OCI-LY1 (cell line): ENCODE data around the gene MAP3K20.

Experiments
- H2AFZ ChIP-seq: fragments of 200-600 bp; sonication (generic), shearing (Covaris generic); 2 replicates; pipeline ENCODE4 v1.6.0; 2014; ENCODE audit warnings: antibody characterized with exemption, mild to moderate bottlenecking, low read length
- H3F3A ChIP-seq: fragments of 200-600 bp; sonication (generic), shearing (Covaris generic); 2 replicates; pipeline ENCODE4 v1.6.0; 2014; ENCODE audit warnings: mild to moderate bottlenecking, antibody characterized with exemption, low read length, moderate library complexity; ENCODE audit not compliant: insufficient read depth
- H3K27ac ChIP-seq: fragments of 200-600 bp; sonication (generic); 2 replicates; pipeline ENCODE4 v1.5.1; 2014; ENCODE audit warnings: low read length, mixed run types, mild to moderate bottlenecking, low read depth; ENCODE audit not compliant: poor library complexity, severe bottlenecking
- H3K27me3 ChIP-seq: fragments of 200-600 bp; sonication (generic); 2 replicates; pipeline ENCODE4 v1.6.0; 2014; ENCODE audit warnings: antibody characterized with exemption, mild to moderate bottlenecking, low read length, moderate library complexity; ENCODE audit not compliant: insufficient read depth
- H3K36me3 ChIP-seq: fragments of 200-600 bp; sonication (generic); 2 replicates; pipeline ENCODE4 v1.6.1; 2014; ENCODE audit warnings: mild to moderate bottlenecking, antibody characterized with exemption, low read length, moderate library complexity, mixed read lengths; ENCODE audit not compliant: insufficient read depth
- H3K4me1 ChIP-seq: fragments of 200-600 bp; sonication (generic); 2 replicates; pipeline ENCODE4 v1.5.1; 2014; ENCODE audit warnings: mild to moderate bottlenecking, low read length, moderate library complexity; ENCODE audit not compliant: insufficient read depth, severe bottlenecking
- H3K4me2 ChIP-seq: fragments of 200-600 bp; sonication (generic), shearing (Covaris generic); 2 replicates; pipeline ENCODE4 v1.6.1; 2014; ENCODE audit warnings: low read length
- H3K4me3 ChIP-seq: fragments of 200-600 bp; sonication (generic); 2 replicates; pipeline ENCODE4 v1.5.1; 2014; ENCODE audit warnings: low read length, low read depth, mild to moderate bottlenecking, mixed read lengths; ENCODE audit not compliant: poor library complexity, severe bottlenecking
- H3K79me2 ChIP-seq: fragments of 200-600 bp; shearing (Covaris generic); 2 replicates; pipeline ENCODE4 v1.6.1; 2016; ENCODE audit warnings: mixed run types, low read length, mixed read lengths; ENCODE audit not compliant: insufficient read depth
- H3K9ac ChIP-seq: fragments of 200-600 bp; sonication (generic), shearing (Covaris generic); 2 replicates; pipeline ENCODE4 v1.6.1; 2014; ENCODE audit warnings: mild to moderate bottlenecking, low read length, mixed read lengths
- H3K9me2 ChIP-seq: fragments of 200-600 bp; sonication (generic), shearing (Covaris generic); 2 replicates; pipeline ENCODE4 v1.6.1; 2014; ENCODE audit warnings: low read depth, mild to moderate bottlenecking, low read length, mixed read lengths
- H3K9me3 ChIP-seq: fragments of 200-600 bp; shearing (Covaris generic); 2 replicates; pipeline ENCODE4 v1.6.1; 2014; ENCODE audit warnings: low read length, mixed read lengths
- H4K20me1 ChIP-seq: fragments of 200-600 bp; sonication (generic), shearing (Covaris generic); 2 replicates; pipeline ENCODE4 v1.6.0; 2016; ENCODE audit warnings: mild to moderate bottlenecking, low read length; ENCODE audit not compliant: insufficient read depth
- EZH2 ChIP-seq: fragments of 200-600 bp; sonication (generic), shearing (Covaris generic); IDR thresholded peaks from 2 replicates; pipeline ENCODE4 v1.8.0; 2017; ENCODE audit warnings: borderline replicate concordance, mixed run types, mild to moderate bottlenecking, antibody characterized with exemption, low read length, moderate library complexity, mixed read lengths
- TF ChIP-seq, protein P1 (sequence below): fragments of 200-600 bp; sonication (generic), shearing (Covaris generic); IDR thresholded peaks from 2 replicates; pipeline ENCODE4 v1.5.1; 2017; ENCODE audit warnings: mild to moderate bottlenecking, antibody characterized with exemption, low read length, moderate library complexity, mixed read lengths

MAP3K20 gene

GRCh38 chr2:173231465-173231864, 155.8 kb downstream of the MAP3K20 start:
- Histone ChIP-seq H2AFZ (no peak overlapping the region), H3K27me3 (no peaks in the 10 kb centered on the region), H3K9ac (no peak overlapping the region), H3K4me3 (no peak overlapping the region), H3F3A (no peaks in the 10 kb centered on the region), H3K36me3 (no peaks in the 10 kb centered on the region), H3K9me3 (no peaks in the 10 kb centered on the region), H3K9me2 (no peaks in the 10 kb centered on the region), H3K4me1 (no peaks in the 10 kb centered on the region), H4K20me1 (no peaks in the 10 kb centered on the region), H3K27ac (no peak overlapping the region), H3K4me2 (no peak overlapping the region), H3K79me2 (no peaks in the 10 kb centered on the region)
- TF ChIP-seq EZH2, result no peak
- TF ChIP-seq, protein P1, sequence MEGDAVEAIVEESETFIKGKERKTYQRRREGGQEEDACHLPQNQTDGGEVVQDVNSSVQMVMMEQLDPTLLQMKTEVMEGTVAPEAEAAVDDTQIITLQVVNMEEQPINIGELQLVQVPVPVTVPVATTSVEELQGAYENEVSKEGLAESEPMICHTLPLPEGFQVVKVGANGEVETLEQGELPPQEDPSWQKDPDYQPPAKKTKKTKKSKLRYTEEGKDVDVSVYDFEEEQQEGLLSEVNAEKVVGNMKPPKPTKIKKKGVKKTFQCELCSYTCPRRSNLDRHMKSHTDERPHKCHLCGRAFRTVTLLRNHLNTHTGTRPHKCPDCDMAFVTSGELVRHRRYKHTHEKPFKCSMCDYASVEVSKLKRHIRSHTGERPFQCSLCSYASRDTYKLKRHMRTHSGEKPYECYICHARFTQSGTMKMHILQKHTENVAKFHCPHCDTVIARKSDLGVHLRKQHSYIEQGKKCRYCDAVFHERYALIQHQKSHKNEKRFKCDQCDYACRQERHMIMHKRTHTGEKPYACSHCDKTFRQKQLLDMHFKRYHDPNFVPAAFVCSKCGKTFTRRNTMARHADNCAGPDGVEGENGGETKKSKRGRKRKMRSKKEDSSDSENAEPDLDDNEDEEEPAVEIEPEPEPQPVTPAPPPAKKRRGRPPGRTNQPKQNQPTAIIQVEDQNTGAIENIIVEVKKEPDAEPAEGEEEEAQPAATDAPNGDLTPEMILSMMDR, result no peak

DNA sequence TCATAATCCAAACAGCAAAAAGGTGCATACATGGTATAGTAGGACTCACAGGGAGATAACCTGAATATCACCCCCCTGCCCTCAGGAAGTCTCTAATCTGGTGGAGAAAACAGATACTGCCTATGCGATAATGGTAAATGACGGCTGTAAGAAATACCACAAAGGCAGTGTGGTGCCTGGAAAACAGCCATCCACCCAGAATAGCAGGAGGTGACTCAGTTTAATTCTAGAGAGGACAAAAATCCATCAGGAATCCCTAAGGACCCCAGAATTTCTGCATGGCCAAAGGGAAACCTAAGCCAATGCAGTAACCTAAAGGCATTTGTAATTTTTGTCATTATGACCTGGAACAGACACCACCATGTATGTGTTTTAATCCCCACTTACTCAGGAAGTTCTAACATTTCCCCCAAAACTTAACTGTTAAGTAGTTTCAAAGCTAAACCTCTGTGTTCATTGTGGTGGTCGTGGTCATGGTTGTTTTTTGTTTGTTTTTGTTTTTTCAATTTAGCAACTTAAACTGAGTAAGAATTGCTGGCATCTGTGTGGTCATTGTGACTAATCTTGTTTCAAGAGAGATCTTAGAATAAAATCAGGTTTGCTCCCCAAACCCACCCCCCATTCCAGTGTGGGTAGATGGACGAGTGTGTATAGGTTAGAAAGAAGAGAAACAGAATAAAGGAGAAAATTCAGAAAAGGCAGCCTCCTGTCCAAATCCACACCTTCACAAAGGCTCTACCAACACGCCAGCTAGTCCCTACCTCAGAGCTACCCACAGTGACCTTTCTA, 157.5 kb downstream of the MAP3K20 start:
- H4K20me1 ChIP-seq, result no peaks in the 10 kb centered on the region
- TF ChIP-seq EZH2, result no peak
- TF ChIP-seq, protein P1, result no peak
- no peaks in the 10 kb centered on the region for H3K79me2 ChIP-seq
- no peaks in the 10 kb centered on the region for H3K27me3 ChIP-seq
- no peak overlapping the region for H3K27ac ChIP-seq
- no peak overlapping the region for H3K4me2 ChIP-seq
- no peak overlapping the region for H2AFZ ChIP-seq
- H3F3A ChIP-seq, result no peaks in the 10 kb centered on the region
- no peaks in the 10 kb centered on the region for H3K9me2 ChIP-seq
- H3K9ac ChIP-seq, result no peak overlapping the region
- H3K9me3 ChIP-seq, result no peaks in the 10 kb centered on the region
- no peaks in the 10 kb centered on the region for H3K36me3 ChIP-seq
- H3K4me3 ChIP-seq, result no peak overlapping the region
- no peaks in the 10 kb centered on the region for H3K4me1 ChIP-seq

GRCh38 chr2:173235947-173236803, 160.5 kb downstream of the MAP3K20 start:
- Histone ChIP-seq H3K4me2 (no peak overlapping the region), H3K27me3 (no peaks in the 10 kb centered on the region), H3K9me2 (no peaks in the 10 kb centered on the region), H3K9me3 (no peaks in the 10 kb centered on the region), H3K36me3 (no peaks in the 10 kb centered on the region), H3K4me1 (no peaks in the 10 kb centered on the region), H4K20me1 (no peaks in the 10 kb centered on the region), H3K79me2 (no peaks in the 10 kb centered on the region), H3K9ac (no peak overlapping the region), H3F3A (no peaks in the 10 kb centered on the region), H3K4me3 (no peak overlapping the region), H2AFZ (no peak overlapping the region), H3K27ac (no peak overlapping the region)
- no peak for TF ChIP-seq EZH2
- TF ChIP-seq, protein P1, result no peak
